Activated B cell treated with CpG ODN at 0.5 μM for 24 hours (primary cell): ENCODE data around the gene ITSN2. TPM values are rescaled to one million over a fixed set of nuclear protein-coding genes. Genes with fewer than 3 reads are reported as not detected.

ENCODE experiments used
- ATAC-seq: fragments of 200-7000 bp; cut with Tn5 transposase; one replicate; pipeline ENCODE4 v1.10.0; 2021; ENCODE audit warnings: low read depth, mild to moderate bottlenecking, moderate library complexity
- CTCF ChIA-PET: fragments of 350-600 bp; sonication (Branson Sonifier 250); formaldehyde crosslinking; loops from one replicate; lab custom pipeline; 2021; ENCODE audit warnings: antibody characterized with exemption; lab: Charles Lee
- POLR2A ChIA-PET: fragments of 350-600 bp; sonication (Branson Sonifier 250); formaldehyde crosslinking; loops from one replicate; lab custom pipeline; 2021; ENCODE audit warnings: antibody characterized with exemption; lab: Charles Lee
- DNase-seq: peaks from one replicate; pipeline ENCODE4 v3.0.0; 2022
- H3K27ac Mint-ChIP-seq: one replicate; pipeline ENCODE4 v1.8.0; 2020; ENCODE audit warnings: mixed read lengths
- H3K27me3 Mint-ChIP-seq: one replicate; pipeline ENCODE4 v1.8.0; 2021; ENCODE audit warnings: mixed read lengths
- H3K36me3 Mint-ChIP-seq: one replicate; pipeline ENCODE4 v1.8.0; 2021; ENCODE audit warnings: low read depth, mixed read lengths
- H3K4me1 Mint-ChIP-seq: one replicate; pipeline ENCODE4 v1.8.0; 2021; ENCODE audit warnings: mixed read lengths
- H3K4me3 Mint-ChIP-seq: one replicate; pipeline ENCODE4 v1.8.0; 2020; ENCODE audit warnings: mild to moderate bottlenecking, mixed read lengths
- H3K9me3 Mint-ChIP-seq: one replicate; pipeline ENCODE4 v1.8.0; 2020; ENCODE audit warnings: mixed read lengths
- intact Hi-C: fragments of 100-400 bp; cut with micrococcal nuclease; formaldehyde crosslinking; loops from one replicate; pipeline ENCODE4 v1.15.1; 2024
- total RNA-seq: library from RNA; stranded (reverse); gene quantifications from 2 replicates; pipeline ENCODE4 v1.2.3, GENCODE V29; 2022
- TF ChIP-seq, protein P1 (sequence below): fragments of 200-600 bp; IDR thresholded peaks from one replicate; pipeline ENCODE4 v1.8.0; 2022; ENCODE audit warnings: antibody characterized with exemption, mild to moderate bottlenecking

Gene ITSN2
- total RNA-seq, 1 donor from 2014 or later, result 156 TPM

- H3K27ac Mint-ChIP-seq, result no peak overlapping the region
- ATAC-seq (no peak), DNase-seq (no peak)
- H3K4me1 Mint-ChIP-seq, result peaks cover 13% of the 10 kb centered on the region
- TF ChIP-seq, protein P1, sequence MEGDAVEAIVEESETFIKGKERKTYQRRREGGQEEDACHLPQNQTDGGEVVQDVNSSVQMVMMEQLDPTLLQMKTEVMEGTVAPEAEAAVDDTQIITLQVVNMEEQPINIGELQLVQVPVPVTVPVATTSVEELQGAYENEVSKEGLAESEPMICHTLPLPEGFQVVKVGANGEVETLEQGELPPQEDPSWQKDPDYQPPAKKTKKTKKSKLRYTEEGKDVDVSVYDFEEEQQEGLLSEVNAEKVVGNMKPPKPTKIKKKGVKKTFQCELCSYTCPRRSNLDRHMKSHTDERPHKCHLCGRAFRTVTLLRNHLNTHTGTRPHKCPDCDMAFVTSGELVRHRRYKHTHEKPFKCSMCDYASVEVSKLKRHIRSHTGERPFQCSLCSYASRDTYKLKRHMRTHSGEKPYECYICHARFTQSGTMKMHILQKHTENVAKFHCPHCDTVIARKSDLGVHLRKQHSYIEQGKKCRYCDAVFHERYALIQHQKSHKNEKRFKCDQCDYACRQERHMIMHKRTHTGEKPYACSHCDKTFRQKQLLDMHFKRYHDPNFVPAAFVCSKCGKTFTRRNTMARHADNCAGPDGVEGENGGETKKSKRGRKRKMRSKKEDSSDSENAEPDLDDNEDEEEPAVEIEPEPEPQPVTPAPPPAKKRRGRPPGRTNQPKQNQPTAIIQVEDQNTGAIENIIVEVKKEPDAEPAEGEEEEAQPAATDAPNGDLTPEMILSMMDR, result no peak
- POLR2A ChIA-PET, result no interaction called here
- no peak overlapping the region for H3K4me3 Mint-ChIP-seq
- CTCF ChIA-PET, result no interaction called here
- no peaks in the 10 kb centered on the region for H3K27me3 Mint-ChIP-seq
- peaks cover 79% of the 10 kb centered on the region for H3K36me3 Mint-ChIP-seq
- intact Hi-C loops, result no loop called here
- H3K9me3 Mint-ChIP-seq, result no peaks in the 10 kb centered on the region
Measured at GRCh38 chr2:24265212-24265611, 95.1 kb downstream of the ITSN2 start.

DNA sequence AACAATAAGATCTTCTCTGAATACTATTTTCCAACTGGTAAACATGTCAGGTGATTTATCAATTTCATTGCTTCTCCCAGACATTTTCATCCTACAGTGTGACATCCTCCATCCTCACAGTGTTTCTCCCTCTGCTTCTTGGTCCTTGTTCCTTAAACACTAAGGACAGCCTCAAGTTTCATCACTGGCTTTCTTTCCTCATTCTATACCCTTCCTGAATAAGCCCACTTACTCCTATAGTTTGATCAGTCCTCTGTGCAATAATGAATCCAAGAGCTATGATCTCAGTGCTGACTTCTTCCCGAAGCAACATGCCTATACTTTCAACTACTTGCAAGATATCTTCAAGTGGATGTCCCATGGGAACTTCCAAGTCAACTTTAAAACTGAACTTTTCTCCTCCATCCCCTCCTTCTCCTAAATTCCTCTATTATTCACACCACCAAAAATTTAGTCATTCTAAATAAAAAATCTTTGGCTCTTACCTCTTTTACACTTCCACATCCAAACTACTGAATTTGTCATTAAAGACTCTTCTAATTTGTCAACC lies 97.8 kb downstream of the ITSN2 start:
- H3K36me3 Mint-ChIP-seq, result peaks cover 53% of the 10 kb centered on the region
- H3K27me3 Mint-ChIP-seq, result no peaks in the 10 kb centered on the region
- no peaks in the 10 kb centered on the region for H3K9me3 Mint-ChIP-seq
- intact Hi-C loops, result no loop called here
- CTCF ChIA-PET, result no interaction called here
- peak overlapping the region; percentile 50 for H3K27ac Mint-ChIP-seq
- ATAC-seq, result no peak
- no peak for DNase-seq
- POLR2A ChIA-PET, result no interaction called here
- TF ChIP-seq, protein P1, result no peak
- peaks cover 13% of the 10 kb centered on the region for H3K4me1 Mint-ChIP-seq
- no peak overlapping the region for H3K4me3 Mint-ChIP-seq

- ATAC-seq (no peak), DNase-seq (no peak)
- peaks cover 13% of the 10 kb centered on the region for H3K4me1 Mint-ChIP-seq
- POLR2A ChIA-PET, result no interaction called here
- intact Hi-C loops, result no loop called here
- peak overlapping the region; percentile 46 for H3K27ac Mint-ChIP-seq
- no peak overlapping the region for H3K4me3 Mint-ChIP-seq
- CTCF ChIA-PET, result no interaction called here
- peaks cover 42% of the 10 kb centered on the region for H3K36me3 Mint-ChIP-seq
- no peaks in the 10 kb centered on the region for H3K9me3 Mint-ChIP-seq
- TF ChIP-seq, protein P1, result no peak
- H3K27me3 Mint-ChIP-seq, result no peaks in the 10 kb centered on the region
Measured at GRCh38 chr2:24261441-24261840, 98.9 kb downstream of the ITSN2 start.

DNA sequence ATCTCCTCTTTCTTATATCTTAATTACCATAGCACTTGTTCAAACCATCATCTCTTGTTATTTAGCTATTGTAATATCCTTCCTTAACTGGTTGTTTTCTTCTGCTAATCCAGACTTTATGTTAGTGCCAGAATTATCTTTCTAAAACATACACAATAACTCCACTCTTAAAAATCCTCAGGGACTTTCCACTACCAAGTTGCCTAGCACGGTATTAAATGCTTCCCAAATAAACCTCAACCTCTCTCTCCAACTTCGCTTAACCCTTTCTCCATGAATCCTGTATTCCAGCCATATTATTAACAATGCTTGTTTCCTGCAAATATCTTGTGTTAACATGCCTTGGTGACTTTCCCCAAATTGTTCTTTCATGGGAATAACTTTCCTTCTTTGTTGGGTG lies 101.0 kb downstream of the ITSN2 start:
- Mint-ChIP-seq H3K27ac (no peak overlapping the region), H3K9me3 (no peaks in the 10 kb centered on the region), H3K4me3 (no peak overlapping the region), H3K36me3 (peaks cover 28% of the 10 kb centered on the region), H3K27me3 (no peaks in the 10 kb centered on the region), H3K4me1 (peaks cover 13% of the 10 kb centered on the region)
- intact Hi-C loops, result no loop called here
- TF ChIP-seq, protein P1, result no peak
- POLR2A ChIA-PET, result no interaction called here
- CTCF ChIA-PET, result no interaction called here
- DNase-seq, result no peak
- ATAC-seq, result no peak

DNA sequence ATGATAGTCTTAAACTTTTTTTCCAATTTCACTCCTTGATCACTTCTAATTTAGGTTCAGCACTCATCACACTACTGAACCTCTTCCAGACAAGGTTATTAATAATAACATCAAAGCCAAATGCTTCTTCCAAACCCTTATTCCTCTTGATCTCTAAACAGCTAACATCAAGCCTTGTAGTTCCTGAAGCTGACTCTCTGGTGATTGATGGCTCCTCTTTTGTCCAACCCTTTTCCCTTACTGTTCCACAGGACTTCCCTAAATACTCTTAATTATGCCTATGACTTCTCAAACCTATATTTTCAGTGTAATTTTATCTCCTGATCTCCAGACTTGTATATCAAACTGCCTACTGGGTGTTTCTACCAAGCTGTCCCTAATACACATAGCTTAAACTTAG lies 101.6 kb downstream of the ITSN2 start:
- no peak overlapping the region for H3K27ac Mint-ChIP-seq
- ATAC-seq, result no peak
- no peak for DNase-seq
- POLR2A ChIA-PET, result no interaction called here
- CTCF ChIA-PET, result no interaction called here
- TF ChIP-seq, protein P1, result no peak
- intact Hi-C loops, result no loop called here
- H3K36me3 Mint-ChIP-seq, result peaks cover 30% of the 10 kb centered on the region
- no peak overlapping the region for H3K4me3 Mint-ChIP-seq
- no peaks in the 10 kb centered on the region for H3K27me3 Mint-ChIP-seq
- H3K4me1 Mint-ChIP-seq, result peaks cover 13% of the 10 kb centered on the region
- H3K9me3 Mint-ChIP-seq, result no peaks in the 10 kb centered on the region
